Hepatic stellate cell (primary cell): ENCODE measurements around the gene ITGA5.
A peak's percentile ranks its signal among the peaks of the same experiment; 100 is the strongest.

Source experiments
- DNase-seq: peaks from one replicate; pipeline ENCODE4 v3.0.0; 2011; ENCODE audit warnings: low spot score

The ITGA5 gene

DNA sequence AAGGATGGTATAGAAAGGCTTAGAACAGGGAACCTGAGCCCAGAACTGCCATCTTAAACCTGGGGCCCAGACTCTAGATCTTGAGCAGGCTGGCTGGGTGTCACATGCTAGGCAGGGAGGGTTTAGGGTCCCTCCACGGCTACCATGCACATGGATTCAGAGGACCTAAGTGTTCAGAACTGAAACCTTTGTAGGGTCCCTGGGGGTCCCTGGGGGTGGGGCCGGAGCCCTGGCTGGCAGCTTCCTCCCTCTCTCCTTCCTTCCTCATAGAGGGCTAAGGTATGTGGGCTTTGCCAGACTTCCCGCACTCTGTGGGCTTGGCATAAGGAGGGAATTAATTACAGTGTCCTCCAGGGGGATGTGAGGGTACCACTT, 29.9 kb downstream of the ITGA5 start:
- no peak for DNase-seq

DNA sequence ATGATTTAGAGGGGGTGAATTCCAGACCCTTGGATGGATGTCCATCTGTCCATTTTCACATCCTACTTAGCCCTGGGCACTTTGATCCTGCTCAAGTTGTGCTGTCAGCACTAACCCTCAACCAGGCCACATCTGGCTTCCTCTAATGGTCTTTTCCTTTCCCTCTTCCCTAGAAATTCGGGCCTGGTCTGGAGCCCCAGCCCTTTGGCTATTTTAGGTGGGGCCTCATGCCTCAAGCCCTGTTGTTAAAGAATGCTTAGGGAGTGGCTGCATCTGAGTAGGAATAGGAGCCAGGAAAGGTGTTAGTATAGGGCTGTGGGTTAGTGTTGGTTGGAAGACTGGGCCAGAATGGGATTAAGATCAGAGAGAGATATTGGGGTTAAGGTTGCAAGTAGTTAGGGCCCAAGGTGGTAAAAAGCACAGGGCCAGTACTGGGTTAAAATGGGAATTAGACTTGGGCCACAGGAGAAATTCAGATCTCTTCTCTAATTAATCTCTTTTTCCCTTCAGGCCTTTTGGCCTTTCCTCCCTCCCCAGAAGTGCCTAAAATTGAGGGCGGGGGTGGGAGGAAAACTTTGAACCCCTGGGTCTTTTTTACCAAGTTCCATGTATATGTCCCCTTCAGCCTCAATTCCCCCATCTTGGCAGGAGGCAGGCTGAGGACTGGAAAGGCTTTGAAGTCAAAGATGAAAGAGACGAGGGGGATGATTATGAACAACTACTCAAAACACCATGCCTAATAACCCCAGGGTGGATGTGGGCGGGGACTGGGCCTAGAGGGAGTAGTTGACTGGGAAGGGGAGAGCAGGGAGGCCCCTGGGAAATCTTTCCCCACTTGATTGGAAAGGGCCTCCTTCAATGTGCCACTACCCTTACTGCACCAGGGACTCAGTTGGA, 30.6 kb downstream of the ITGA5 start:
- no peak for DNase-seq

DNA sequence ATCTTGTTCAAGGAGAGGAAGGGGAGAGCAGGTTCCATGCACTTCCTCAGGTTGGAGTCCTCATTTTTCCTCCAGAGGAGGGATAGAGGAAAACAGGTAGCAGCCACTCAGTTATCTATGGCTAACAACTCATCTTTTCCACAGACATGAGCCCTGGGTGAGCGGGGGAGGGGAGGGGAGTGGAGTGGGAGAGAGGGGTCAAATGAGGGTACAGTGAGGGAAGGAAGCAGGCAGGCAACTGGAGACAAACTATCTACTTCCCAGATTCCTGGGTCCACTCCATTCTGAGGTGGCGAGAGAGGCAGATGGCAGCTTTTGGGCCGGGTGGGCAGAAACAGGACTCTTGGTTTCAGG, 32.0 kb downstream of the ITGA5 start:
- DNase-seq, result no peak

DNA sequence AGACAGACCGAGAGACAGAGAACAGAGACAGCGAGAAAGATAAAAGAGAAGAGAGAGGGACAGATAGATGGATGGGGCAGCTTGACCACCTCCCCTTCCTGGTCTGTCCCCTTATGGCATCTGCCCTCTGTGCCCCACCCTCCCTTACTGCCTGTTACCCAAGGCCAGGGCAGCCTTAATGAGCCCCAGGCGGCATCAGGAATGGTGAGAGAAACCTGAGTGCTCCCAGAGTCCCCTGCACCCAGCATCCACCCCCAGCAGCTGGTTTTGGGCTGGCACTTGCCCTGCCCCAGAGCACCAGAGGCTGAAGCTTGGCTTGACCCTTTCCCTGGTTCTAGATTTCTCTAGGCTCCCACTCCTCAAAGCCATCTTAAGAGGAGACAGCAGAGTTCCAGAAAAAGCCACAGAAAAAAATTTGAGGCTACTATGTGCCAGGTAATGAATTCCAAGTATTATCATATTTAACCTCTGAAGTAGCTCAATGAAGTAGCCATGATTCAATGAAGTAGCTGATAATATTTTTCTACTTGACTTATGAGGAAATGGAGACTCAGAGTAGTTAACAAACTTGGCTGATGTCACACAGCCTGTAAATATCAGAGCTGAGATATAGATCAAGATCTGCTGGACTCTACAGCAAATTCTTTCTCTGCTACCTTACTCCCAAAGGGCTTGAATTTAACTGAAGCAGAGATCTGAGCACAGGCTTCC, 32.5 kb downstream of the ITGA5 start:
- no peak for DNase-seq

DNA sequence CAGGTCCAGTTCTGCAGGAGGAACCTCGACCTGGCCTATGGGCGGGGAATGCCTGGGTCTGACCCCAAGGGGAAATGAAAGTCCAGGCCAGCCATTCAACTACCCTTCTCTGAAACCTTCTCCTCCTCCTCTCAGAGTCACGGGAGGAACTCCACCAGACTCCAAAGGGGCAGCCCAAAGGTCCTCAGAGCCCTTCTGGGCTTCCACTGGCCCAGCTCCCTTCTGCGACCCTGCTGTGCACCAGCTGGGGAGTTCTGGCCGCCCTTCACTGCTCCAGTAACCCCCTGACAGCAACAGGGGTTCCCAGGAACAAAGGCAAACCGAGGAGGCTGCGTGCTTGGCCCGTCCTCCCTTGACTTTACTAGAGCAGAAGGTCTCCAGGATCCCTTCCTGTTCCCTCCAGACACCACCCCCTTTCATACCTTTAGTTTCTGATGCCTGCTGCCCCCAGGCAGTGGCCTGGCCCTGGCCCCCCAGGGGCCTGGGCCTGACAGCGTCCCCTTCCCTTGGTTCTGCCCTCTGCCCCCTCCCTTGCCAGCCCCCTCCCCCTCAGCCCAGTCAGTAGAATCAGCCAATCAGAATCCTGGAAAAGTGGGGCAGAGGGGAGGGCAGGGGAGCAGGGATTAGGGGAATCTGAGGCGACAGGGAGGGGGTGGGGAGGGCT, 33.7 kb downstream of the ITGA5 start:
- DNase-seq, result no peak

DNA sequence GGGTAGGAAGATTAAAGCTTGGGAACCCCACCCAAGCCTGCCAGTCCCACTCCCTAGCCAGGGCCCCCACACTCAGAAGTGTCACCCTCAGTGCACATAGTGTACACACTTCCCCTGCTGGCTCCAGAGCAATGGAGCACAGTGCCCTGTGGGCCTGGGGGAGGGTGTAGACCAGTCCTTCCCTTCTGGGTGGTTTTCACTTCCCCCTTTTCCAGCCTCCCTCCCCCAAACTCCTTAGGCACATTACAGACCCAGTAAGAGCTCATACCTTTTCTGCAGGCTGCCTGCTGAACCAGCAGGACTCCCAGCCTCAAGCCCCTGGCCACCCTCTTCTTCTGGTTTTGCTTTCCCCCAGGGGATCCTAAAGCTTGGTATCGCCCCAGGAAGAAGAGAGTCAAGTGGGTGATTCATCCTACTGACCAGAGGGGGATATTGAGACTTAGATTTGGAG, 34.5 kb downstream of the ITGA5 start, which contains the start of gene ZNF385A:
Gene ZNF385A (minus strand): TSS at position 143 of the 451 bp plus-strand sequence. CDS start 219 bp downstream, outside the sequence.
- DNase-seq, result no peak

DNA sequence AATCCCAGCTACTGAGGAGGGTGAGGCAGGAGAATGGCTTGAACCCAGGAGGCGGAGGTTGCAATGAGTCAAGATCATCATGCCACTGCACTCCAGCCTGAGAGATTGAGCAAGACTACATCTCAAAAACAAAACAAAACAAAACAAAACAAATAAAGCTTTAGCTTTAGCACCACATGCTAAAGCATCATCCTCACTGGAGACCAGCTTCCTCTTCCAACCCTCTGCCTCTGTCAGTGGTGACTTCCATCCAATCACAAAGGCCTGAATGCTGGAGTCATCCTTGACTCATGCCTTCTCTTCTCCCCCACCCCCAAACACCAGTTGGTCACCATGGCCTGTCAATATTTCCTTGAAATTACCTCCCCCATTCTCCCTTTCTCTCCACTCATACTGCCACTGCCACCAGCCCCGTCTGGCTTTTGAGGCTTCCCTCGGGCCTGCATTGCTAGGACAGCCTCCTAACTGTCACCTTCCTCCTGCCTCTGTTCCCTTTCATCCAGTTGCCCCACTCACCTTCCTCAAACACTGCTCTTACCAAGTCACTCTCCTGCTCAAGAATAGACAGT, 35.9 kb downstream of the ITGA5 start:
- peak; percentile 85 for DNase-seq

DNA sequence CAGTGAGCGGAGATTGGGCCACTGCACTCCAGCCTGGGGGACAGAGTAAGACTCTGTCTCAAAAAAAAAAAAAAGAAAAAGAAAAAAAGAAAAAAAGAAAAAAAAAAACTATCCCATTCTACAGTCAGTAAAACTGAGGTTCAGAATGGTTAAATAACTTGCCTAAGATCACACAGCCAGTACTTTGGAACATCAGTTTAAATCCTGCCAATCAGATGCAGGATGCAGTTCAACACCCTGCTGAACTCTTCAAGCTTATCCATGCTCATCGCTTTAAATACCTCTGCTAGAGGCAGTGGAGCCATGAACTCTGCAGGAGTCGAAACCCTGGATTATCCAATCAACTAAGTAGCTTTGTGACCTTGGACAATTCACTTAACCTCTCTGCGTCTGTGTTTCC, 37.9 kb downstream of the ITGA5 start:
- DNase-seq, result no peak

DNA sequence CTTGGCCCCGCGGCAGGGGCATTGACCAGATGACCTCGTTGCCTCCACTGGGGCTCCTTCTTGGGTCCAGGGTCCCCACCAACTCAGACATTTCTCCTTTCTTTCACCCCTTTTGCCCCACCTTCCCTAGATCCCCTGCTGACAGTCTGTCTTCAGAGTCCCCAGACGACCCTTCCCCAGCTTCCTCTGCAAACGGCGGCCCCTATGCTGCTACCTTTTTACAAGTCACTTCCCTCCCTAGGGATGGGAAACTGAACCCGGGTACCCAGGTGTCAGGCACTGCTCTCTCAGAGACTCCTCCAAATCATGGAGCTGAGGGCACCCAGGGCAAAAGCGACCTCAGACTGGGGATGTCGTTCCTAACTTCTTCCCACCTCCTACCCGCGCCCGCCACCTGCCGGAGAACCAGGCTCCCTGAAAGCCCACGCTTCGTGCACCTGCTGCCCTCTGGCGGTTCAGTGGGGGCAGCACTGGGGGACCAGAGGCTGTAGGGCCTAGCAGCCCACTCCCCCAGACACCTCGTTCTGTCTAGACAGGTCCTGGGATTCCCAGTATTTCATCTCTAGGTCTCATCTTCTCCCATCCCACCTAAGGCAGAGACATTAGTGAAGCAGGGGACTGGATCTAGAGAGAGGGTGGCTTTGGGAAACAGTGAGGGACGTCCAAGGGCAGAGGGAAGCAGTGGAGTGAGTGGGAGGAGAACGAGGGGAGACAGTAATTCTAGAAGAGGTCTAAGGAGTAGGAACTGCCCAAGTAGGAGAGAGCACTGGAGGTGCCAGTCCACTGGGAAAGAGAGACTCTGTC, 39.5 kb downstream of the ITGA5 start:
- peak; percentile 96 for DNase-seq

DNA sequence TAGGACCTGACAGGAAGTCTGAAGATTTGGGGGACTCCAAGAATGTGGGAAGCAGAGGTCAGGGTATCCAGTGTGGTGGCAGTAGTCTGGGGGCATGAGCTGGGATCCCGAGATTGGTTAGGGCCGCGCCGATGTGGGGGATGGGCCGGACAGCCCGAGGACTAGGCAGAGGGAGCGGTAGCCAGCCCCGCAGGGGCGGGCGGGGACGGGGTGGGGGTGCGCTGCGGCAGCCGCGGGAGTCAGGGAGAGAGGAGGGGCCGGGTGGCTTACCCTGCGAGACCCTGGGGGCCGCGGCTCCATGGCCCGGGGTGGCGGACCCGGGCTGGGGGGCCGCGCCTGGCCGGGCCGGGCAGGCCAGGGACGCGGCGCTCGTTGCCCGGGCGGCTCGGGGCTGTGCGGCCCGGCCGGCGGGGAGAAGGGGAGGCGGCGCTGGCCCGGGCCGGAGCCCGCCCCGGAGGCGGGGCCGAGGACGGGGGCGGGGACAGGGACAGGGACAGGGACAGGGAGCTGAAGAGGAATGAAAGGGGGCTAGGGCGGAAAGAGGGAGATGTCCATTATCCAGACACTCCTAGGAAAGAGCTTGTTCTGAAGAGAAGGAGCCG, 40.2 kb downstream of the ITGA5 start:
- DNase-seq, result peak; percentile 85

DNA sequence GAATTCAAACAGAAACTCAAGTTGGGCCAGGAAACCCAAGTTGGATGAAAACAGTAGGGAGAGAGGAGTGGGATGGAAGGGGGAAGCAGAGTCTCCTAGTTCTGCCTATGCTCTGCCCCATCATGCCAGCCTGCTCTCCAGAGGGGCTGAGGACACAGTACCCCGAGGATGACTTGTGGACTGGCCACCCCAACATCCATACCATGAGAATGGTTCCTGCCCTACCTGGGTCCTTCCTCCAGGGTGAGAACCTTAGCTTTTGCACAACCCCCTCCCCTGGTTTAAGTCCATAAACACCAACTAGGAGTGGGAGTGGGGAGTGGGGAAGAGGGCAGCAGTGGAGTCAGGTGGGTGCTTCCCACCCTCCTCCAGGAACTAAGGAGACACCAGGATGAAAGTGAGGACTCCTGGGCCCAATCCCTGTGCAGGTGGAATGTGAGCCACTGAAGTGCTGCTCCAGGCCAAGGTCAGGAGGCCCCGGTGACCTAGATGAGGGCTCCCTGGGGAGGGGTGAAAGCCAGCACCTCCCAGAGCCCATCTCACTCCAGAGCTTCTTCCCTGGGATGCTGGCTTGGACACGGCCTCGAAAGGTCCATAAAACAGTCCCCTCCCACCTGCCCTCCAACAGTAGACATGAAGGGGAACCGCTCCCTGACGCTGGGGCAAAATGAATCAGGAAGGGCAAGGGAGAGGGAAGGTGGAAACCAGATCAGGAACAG, 41.1 kb downstream of the ITGA5 start:
- no peak for DNase-seq

DNA sequence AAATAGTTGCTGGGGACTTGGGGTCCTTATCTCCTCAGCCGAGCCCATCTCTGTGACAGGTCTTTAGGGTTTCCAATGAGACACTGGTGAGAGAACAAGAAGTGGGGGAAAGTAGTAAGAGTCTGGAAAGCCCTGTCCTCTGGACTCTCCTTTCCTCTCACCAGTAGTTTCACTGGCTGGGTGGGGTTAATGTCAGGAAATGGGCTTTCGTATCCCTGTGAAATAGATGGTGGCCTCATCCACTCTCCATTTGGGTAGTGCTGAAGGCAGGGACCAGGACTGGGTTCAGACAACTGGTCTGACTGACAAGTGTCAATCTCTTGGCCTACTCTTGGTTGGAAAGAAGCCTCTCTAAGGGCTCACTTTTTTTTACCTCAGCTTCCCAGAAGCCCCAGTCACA, 42.1 kb downstream of the ITGA5 start:
- DNase-seq, result no peak

DNA sequence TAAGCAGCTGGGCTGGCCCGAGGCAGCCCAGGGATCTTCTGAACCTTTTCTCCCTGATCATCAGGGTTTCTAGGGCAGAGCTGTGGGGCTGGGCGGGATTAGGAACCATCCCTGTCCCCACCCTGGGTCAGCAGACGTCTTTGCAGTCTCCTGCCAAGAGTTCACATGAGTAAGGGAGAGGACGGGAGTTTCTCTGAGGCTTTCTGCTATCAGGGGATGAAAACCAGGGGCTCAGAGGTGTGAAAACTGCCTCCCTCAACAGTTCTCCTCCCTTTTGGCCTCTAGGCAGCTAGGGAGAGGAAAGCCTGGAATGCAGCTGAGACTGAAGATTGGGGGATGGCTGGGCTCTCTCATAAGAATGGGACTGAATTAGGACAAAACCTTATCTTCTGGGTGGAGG, 42.5 kb downstream of the ITGA5 start:
- DNase-seq, result no peak

DNA sequence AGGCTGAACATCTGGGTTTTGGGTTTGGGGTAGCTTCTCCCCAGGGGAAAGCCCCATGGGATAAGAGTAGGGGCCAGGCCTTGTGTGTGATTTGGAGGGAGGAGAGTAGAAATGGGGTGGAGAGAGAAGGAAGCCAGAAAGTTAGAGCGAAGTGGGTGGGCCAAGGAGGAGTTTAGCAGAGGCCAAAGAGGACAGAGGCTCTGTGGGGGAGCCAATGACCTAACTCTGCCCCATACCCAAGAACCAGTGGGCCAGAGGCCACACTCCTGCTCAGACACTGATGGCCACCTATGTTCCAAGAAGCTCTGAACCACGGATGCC, 43.8 kb downstream of the ITGA5 start:
- DNase-seq, result no peak

DNA sequence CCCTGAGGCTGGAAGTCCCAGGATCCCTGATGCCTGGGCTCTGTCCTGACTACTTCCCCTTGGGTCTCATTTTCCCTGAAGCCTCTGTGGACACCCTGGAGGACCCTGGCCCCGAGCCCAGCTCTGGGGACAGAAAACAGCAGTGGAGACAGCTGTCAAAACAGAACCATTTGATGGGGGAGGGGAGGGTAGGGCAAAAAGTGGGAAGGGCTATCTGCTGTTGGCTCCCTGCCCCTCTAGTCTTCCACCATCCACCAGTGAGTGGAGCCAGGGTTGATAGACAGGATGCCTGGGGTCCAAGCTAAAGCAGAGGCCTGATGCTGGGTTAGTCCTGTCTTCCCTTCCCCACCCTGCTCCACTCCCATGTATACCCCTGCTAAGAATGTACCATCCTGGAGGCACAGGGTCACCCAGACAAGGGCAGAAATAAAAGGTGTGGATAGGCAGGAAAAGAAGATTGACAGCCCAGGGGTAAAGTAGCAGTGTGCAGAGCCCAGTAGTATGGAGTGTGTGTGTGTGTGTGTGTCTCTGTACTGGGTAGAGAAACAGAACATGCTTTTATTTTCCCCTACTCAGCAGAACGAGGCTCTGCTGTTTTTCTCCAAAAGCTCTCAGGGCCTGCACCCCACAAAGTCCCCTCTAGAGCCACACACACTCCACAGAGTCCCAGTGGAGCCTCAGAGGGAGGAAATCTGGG, 44.4 kb downstream of the ITGA5 start:
- DNase-seq, result no peak

DNA sequence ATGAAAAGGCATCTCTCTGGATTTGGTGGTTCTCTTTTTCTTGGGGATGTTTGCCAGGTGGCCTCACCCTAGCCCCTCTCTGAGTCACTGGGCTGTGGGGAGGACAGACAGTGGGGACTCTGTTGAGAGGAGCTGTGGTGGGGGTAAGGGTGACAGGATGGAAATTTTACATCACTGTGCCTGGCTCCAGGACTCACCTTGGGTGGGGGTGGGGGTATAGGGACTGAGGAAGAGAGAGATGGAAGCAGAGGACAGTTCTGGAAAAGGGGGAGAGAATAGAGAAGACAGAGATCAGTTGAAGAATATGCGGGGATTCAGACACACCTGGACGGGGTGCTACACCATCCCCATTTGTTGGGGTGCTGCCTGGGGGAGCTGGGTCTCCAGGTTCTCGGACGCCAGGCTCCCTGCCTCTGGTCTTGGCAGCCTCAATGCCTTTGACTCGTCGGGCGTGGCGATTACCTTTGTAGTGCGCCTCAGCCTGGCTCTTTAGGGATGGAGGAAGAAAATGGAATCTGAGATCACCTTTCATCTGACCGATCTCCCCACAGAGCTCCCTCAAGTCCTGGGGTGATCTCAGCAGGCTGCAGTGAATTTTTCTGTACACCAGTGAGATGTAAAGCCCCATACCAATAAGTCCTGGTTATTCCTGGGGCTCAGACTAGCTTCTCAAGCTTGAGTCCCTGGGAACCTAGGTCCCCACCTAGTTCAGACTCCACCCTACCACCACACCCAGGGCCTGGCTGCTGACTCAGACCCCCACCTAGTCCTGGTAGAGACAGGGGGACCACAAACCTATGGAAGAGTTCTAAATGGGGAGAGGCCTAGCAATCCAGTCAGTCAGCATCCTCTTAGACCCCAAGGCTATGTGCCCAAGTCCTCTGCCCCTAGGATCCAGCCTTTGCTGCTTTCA, 45.2 kb downstream of the ITGA5 start:
- DNase-seq, result no peak

DNA sequence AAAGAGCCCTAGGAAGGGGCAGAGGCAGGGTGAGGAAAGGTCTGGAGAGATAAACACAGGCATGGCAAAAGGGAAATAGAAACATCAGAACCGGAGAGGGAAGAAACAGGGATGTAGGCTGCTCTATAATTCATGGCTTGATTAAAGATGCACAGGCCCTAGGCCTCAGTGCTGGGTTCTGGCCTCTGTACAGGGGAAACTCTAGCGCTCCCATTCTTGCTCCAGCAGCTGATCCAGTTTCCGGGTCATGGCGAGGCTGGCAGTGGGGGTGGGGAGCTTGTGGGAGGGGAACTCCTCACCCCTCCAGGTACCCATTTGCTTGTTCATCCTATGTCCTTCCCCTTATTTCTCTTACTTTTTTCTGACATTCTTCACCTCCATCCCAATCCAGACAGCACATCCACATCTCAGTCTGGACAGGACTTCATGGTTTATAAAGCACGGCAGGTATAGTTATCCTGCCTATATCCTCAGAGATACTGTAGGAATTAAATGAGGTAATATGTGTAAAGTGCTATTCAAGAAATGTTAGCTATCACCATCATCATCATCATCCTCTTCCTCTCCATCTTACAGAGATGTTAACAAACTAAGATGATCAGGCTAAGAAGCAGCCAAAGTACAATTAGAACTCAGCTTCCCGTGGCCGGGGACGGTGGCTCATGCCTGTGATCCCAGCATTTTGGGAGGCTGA, 46.8 kb downstream of the ITGA5 start:
- no peak for DNase-seq

DNA sequence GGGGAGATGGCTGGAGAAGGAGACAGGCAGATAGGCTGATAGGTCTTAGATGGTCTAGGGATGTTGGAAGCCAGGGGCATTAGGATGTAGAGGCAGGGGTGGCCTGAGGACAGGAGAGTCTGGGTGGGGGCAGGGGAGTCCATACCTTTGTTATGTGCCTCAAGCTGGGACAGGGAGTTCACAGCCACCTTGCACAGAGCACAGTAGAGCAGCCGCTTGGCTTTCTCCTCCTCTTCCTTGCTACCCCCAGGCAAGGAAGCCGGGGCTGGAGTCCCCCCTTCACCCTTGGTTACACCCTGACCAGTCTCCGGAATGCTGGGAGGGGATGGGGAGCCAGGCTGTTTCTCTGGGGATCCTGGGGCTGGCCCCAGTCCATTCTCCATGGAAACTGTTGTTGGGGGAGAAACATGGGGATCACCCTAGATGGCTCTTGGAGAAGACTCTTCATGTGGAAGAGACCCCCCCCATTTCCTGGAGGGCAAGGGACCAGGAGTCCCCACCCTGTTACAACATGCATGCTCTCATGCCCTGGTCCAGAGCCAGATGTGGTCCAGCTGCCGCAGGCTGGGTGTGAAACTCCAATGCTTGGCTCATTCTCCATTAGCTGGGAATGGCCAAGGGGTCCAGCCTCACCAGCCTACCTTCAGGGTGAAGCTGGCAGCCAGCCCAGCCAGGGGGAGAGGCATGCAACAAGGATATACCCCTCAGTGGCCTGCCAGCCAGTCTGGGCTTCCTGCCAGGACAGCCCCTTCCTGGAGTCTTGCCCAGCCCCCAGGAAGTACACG, 47.5 kb downstream of the ITGA5 start:
- no peak for DNase-seq
